HEK293 (cell line): Measurements from ENCODE around the gene KIR2DL4.
"Not testable (repeated sequence)": the region's sequence is repeated elsewhere in the genome, so short reads cannot be mapped to it uniquely, and the experiment has no call there.

Experiments
- CTCF ChIA-PET: fragments of 350-600 bp; formaldehyde crosslinking; extraction: SDS; loops from one replicate; lab custom pipeline; 2021; ENCODE audit warnings: antibody characterized with exemption; lab: Yijun Ruan, JAX
- POLR2A ChIA-PET: fragments of 300-600 bp; formaldehyde crosslinking; extraction: SDS; loops from one replicate; lab custom pipeline; 2020; ENCODE audit warnings: antibody characterized with exemption, inconsistent platforms; lab: Yijun Ruan, JAX
- H3K27ac ChIP-seq: fragments of 200-500 bp; sonication (Bioruptor generic); 2 replicates; pipeline ENCODE4 v1.5.1; 2014; ENCODE audit warnings: low read depth, low read length, control low read depth, inconsistent platforms; ENCODE audit errors: extremely low read depth
- H3K36me3 ChIP-seq, 2 experiments: fragments of 200-500 bp in 1 of 2; sonication (Bioruptor generic) in 1 of 2; 1 replicate in 1 of 2; 2 replicates in 1 of 2; pipeline ENCODE4 v1.5.1; 2014 to 2017; ENCODE audit warnings: inconsistent platforms in 2 of 2, low read length in 2 of 2; ENCODE audit not compliant: control insufficient read depth in 2 of 2, insufficient read depth in 1 of 2
- H3K4me1 ChIP-seq: fragments of 200-500 bp; sonication (Bioruptor generic); 2 replicates; pipeline ENCODE4 v1.5.1; 2014; ENCODE audit warnings: mild to moderate bottlenecking, low read length, inconsistent platforms; ENCODE audit not compliant: control insufficient read depth, insufficient read depth
- H3K4me3 ChIP-seq: 2 replicates; pipeline ENCODE4 v1.5.1; 2011; ENCODE audit warnings: low read depth, mild to moderate bottlenecking, control low read depth, low read length, moderate library complexity
- H3K9me3 ChIP-seq: fragments of 200-500 bp; sonication (Bioruptor generic); 2 replicates; pipeline ENCODE4 v1.5.1; 2014; ENCODE audit warnings: low read depth, low read length, inconsistent platforms; ENCODE audit not compliant: control insufficient read depth, insufficient read depth
- PRDM10 ChIP-seq: fragments of 450-650 bp; formaldehyde crosslinking; IDR thresholded peaks from 2 replicates; pipeline ENCODE4 v1.5.1; 2016; ENCODE audit warnings: missing biosample characterization, missing genetic modification characterization
- REST ChIP-seq: fragments of 450-650 bp; formaldehyde crosslinking; IDR thresholded peaks from 2 replicates; pipeline ENCODE4 v1.5.1; 2016; ENCODE audit warnings: missing biosample characterization, missing genetic modification characterization
- ZBTB20 ChIP-seq: fragments of 450-650 bp; formaldehyde crosslinking; IDR thresholded peaks from 2 replicates; pipeline ENCODE4 v1.5.1; 2016; ENCODE audit warnings: missing biosample characterization, missing genetic modification characterization
- ZEB2 ChIP-seq: fragments of 450-650 bp; formaldehyde crosslinking; IDR thresholded peaks from 2 replicates; pipeline ENCODE4 v1.5.1; 2016; ENCODE audit warnings: missing biosample characterization, missing genetic modification characterization
- ZNF169 ChIP-seq: fragments of 450-650 bp; formaldehyde crosslinking; IDR thresholded peaks from 2 replicates; pipeline ENCODE4 v1.5.1; 2016; ENCODE audit warnings: missing biosample characterization, missing genetic modification characterization
- ZNF292 ChIP-seq: fragments of 450-650 bp; formaldehyde crosslinking; IDR thresholded peaks from 2 replicates; pipeline ENCODE4 v1.5.1; 2016; ENCODE audit warnings: low read depth, missing biosample characterization, missing genetic modification characterization, borderline replicate concordance
- ZNF501 ChIP-seq: fragments of 450-650 bp; formaldehyde crosslinking; IDR thresholded peaks from 2 replicates; pipeline ENCODE4 v1.5.1; 2016; ENCODE audit warnings: missing biosample characterization, missing genetic modification characterization
- ZNF544 ChIP-seq: fragments of 450-650 bp; formaldehyde crosslinking; IDR thresholded peaks from 2 replicates; pipeline ENCODE4 v1.5.0; 2017; ENCODE audit warnings: missing biosample characterization, missing genetic modification characterization
- ZNF621 ChIP-seq: fragments of 450-650 bp; formaldehyde crosslinking; IDR thresholded peaks from 2 replicates; pipeline ENCODE4 v1.5.1; 2017; ENCODE audit warnings: missing biosample characterization, missing genetic modification characterization
- ZNF670 ChIP-seq: fragments of 450-650 bp; formaldehyde crosslinking; IDR thresholded peaks from 2 replicates; pipeline ENCODE4 v1.5.1; 2016; ENCODE audit warnings: missing biosample characterization, missing genetic modification characterization, low read depth
- ZSCAN4 ChIP-seq: fragments of 450-650 bp; formaldehyde crosslinking; IDR thresholded peaks from 2 replicates; pipeline ENCODE4 v1.5.1; 2017; ENCODE audit warnings: missing biosample characterization, missing genetic modification characterization
- TF ChIP-seq, protein P1 (sequence below): IDR thresholded peaks from 2 replicates; pipeline ENCODE4 v1.6.1; 2011; ENCODE audit warnings: mild to moderate bottlenecking, low read depth, low read length, borderline replicate concordance
- TF ChIP-seq, protein P2 (sequence below): fragments of 450-650 bp; formaldehyde crosslinking; IDR thresholded peaks from 2 replicates; pipeline ENCODE4 v1.5.1; 2016; ENCODE audit warnings: missing biosample characterization, missing genetic modification characterization, borderline replicate concordance
- TF ChIP-seq, protein P3 (sequence below): fragments of 450-650 bp; formaldehyde crosslinking; IDR thresholded peaks from 2 replicates; pipeline ENCODE4 v1.5.1; 2016; ENCODE audit warnings: missing biosample characterization, missing genetic modification characterization

KIR2DL4 gene

GRCh38 chr19:54805665-54806515, 2.5 kb downstream of the KIR2DL4 start (continued):
- TF ChIP-seq ZSCAN4 (tag by site-specific recombination): no peak
- TF ChIP-seq PRDM10 (tag by site-specific recombination): no peak
- no peak for TF ChIP-seq REST (tag by site-specific recombination)
- TF ChIP-seq ZNF670 (tag by site-specific recombination): no peak
- no peak for TF ChIP-seq ZNF621 (tag by site-specific recombination)
- no peak for TF ChIP-seq ZNF501 (tag by site-specific recombination)
- TF ChIP-seq, protein P1, sequence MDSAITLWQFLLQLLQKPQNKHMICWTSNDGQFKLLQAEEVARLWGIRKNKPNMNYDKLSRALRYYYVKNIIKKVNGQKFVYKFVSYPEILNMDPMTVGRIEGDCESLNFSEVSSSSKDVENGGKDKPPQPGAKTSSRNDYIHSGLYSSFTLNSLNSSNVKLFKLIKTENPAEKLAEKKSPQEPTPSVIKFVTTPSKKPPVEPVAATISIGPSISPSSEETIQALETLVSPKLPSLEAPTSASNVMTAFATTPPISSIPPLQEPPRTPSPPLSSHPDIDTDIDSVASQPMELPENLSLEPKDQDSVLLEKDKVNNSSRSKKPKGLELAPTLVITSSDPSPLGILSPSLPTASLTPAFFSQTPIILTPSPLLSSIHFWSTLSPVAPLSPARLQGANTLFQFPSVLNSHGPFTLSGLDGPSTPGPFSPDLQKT: no peak
- no peak for TF ChIP-seq ZNF292 (tag by site-specific recombination)
- TF ChIP-seq, all 188 proteins: peak for 0

- Histone ChIP-seq H3K27ac (no peak overlapping the region), H3K4me3 (no peak overlapping the region), H3K36me3 (no peaks in the 10 kb centered on the region), H3K4me1 (no peaks in the 10 kb centered on the region), H3K9me3 (no peaks in the 10 kb centered on the region)
- ChIA-PET POLR2A (no interaction called here), CTCF (no interaction called here)
- no peak for TF ChIP-seq ZNF544
- no peak for TF ChIP-seq ZEB2 (tag by site-specific recombination)
- no peak for TF ChIP-seq ZNF169 (tag by site-specific recombination)
- no peak for TF ChIP-seq ZBTB20 (tag by site-specific recombination)
- TF ChIP-seq, protein P2, sequence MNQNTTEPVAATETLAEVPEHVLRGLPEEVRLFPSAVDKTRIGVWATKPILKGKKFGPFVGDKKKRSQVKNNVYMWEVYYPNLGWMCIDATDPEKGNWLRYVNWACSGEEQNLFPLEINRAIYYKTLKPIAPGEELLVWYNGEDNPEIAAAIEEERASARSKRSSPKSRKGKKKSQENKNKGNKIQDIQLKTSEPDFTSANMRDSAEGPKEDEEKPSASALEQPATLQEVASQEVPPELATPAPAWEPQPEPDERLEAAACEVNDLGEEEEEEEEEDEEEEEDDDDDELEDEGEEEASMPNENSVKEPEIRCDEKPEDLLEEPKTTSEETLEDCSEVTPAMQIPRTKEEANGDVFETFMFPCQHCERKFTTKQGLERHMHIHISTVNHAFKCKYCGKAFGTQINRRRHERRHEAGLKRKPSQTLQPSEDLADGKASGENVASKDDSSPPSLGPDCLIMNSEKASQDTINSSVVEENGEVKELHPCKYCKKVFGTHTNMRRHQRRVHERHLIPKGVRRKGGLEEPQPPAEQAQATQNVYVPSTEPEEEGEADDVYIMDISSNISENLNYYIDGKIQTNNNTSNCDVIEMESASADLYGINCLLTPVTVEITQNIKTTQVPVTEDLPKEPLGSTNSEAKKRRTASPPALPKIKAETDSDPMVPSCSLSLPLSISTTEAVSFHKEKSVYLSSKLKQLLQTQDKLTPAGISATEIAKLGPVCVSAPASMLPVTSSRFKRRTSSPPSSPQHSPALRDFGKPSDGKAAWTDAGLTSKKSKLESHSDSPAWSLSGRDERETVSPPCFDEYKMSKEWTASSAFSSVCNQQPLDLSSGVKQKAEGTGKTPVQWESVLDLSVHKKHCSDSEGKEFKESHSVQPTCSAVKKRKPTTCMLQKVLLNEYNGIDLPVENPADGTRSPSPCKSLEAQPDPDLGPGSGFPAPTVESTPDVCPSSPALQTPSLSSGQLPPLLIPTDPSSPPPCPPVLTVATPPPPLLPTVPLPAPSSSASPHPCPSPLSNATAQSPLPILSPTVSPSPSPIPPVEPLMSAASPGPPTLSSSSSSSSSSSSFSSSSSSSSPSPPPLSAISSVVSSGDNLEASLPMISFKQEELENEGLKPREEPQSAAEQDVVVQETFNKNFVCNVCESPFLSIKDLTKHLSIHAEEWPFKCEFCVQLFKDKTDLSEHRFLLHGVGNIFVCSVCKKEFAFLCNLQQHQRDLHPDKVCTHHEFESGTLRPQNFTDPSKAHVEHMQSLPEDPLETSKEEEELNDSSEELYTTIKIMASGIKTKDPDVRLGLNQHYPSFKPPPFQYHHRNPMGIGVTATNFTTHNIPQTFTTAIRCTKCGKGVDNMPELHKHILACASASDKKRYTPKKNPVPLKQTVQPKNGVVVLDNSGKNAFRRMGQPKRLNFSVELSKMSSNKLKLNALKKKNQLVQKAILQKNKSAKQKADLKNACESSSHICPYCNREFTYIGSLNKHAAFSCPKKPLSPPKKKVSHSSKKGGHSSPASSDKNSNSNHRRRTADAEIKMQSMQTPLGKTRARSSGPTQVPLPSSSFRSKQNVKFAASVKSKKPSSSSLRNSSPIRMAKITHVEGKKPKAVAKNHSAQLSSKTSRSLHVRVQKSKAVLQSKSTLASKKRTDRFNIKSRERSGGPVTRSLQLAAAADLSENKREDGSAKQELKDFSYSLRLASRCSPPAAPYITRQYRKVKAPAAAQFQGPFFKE (tag by site-specific recombination): no peak
- TF ChIP-seq, protein P3, sequence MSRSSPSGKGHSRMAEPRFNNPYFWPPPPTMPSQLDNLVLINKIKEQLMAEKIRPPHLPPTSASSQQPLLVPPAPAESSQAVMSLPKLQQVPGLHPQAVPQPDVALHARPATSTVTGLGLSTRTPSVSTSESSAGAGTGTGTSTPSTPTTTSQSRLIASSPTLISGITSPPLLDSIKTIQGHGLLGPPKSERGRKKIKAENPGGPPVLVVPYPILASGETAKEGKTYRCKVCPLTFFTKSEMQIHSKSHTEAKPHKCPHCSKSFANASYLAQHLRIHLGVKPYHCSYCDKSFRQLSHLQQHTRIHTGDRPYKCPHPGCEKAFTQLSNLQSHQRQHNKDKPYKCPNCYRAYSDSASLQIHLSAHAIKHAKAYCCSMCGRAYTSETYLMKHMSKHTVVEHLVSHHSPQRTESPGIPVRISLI: no peak
These were observed 3.1 kb downstream of the KIR2DL4 start for GRCh38 chr19:54806516-54806838.

GRCh38 chr19:54814571-54814970, 11.2 kb downstream of the KIR2DL4 start:
- CTCF ChIA-PET, H3K4me1 ChIP-seq, H3K36me3 ChIP-seq, H3K9me3 ChIP-seq, H3K27ac ChIP-seq, POLR2A ChIA-PET, H3K4me3 ChIP-seq: not testable (repeated sequence)
